HEK293T (cell line): Measurements from ENCODE around the gene SHROOM1.

Experiments used
- CTCF ChIA-PET: fragments of 350-600 bp; formaldehyde crosslinking; extraction: SDS; loops from one replicate; lab custom pipeline; 2021; ENCODE audit warnings: antibody characterized with exemption, inconsistent platforms; lab: Yijun Ruan, JAX
- POLR2A ChIA-PET: fragments of 350-600 bp; formaldehyde crosslinking; extraction: SDS; loops from one replicate; lab custom pipeline; 2020; ENCODE audit warnings: antibody characterized with exemption, inconsistent platforms; lab: Yijun Ruan, JAX
- DNase-seq: peaks from one replicate; pipeline ENCODE4 v3.0.0; 2012; ENCODE audit warnings: mixed read lengths; ENCODE audit errors: extremely low spot score
- ARNT ChIP-seq: fragments of 450-650 bp; IDR thresholded peaks from 2 replicates; pipeline ENCODE4 v1.6.1; 2017; ENCODE audit warnings: mild to moderate bottlenecking
- ELF4 ChIP-seq: fragments of 450-650 bp; IDR thresholded peaks from 2 replicates; pipeline ENCODE4 v1.6.1; 2017; ENCODE audit warnings: antibody characterized with exemption
- FOXA1 ChIP-seq: fragments of 450-650 bp; IDR thresholded peaks from 2 replicates; pipeline ENCODE4 v1.6.1; 2016; ENCODE audit warnings: mild to moderate bottlenecking
- FOXK2 ChIP-seq: fragments of 450-650 bp; IDR thresholded peaks from 2 replicates; pipeline ENCODE4 v1.6.1; 2016; ENCODE audit warnings: mild to moderate bottlenecking
- FOXM1 ChIP-seq: fragments of 450-650 bp; IDR thresholded peaks from 2 replicates; pipeline ENCODE4 v1.6.1; 2017; ENCODE audit warnings: mild to moderate bottlenecking, borderline replicate concordance
- HDGF ChIP-seq: fragments of 450-650 bp; IDR thresholded peaks from 2 replicates; pipeline ENCODE4 v1.6.1; 2017; ENCODE audit warnings: antibody characterized with exemption, borderline replicate concordance
- L3MBTL2 ChIP-seq: fragments of 450-650 bp; conservative IDR thresholded peaks from 2 replicates; pipeline ENCODE4 v1.6.1; 2016; ENCODE audit warnings: mild to moderate bottlenecking
- LEF1 ChIP-seq: fragments of 450-650 bp; IDR thresholded peaks from 2 replicates; pipeline ENCODE4 v1.6.1; 2017; ENCODE audit warnings: mild to moderate bottlenecking, borderline replicate concordance
- NFRKB ChIP-seq: fragments of 450-650 bp; IDR thresholded peaks from 2 replicates; pipeline ENCODE4 v1.6.1; 2016; ENCODE audit warnings: mild to moderate bottlenecking, moderate library complexity
- SP1 ChIP-seq: fragments of 450-650 bp; IDR thresholded peaks from 2 replicates; pipeline ENCODE4 v1.6.1; 2017
- SUZ12 ChIP-seq: fragments of 450-650 bp; IDR thresholded peaks from 2 replicates; pipeline ENCODE4 v1.6.1; 2016; ENCODE audit warnings: mild to moderate bottlenecking
- ZNF384 ChIP-seq: fragments of 450-650 bp; IDR thresholded peaks from 2 replicates; pipeline ENCODE4 v1.6.1; 2016
- TF ChIP-seq, protein P1 (sequence below): fragments of 450-650 bp; IDR thresholded peaks from 2 replicates; pipeline ENCODE4 v1.6.1; 2016

Gene SHROOM1, protein sequence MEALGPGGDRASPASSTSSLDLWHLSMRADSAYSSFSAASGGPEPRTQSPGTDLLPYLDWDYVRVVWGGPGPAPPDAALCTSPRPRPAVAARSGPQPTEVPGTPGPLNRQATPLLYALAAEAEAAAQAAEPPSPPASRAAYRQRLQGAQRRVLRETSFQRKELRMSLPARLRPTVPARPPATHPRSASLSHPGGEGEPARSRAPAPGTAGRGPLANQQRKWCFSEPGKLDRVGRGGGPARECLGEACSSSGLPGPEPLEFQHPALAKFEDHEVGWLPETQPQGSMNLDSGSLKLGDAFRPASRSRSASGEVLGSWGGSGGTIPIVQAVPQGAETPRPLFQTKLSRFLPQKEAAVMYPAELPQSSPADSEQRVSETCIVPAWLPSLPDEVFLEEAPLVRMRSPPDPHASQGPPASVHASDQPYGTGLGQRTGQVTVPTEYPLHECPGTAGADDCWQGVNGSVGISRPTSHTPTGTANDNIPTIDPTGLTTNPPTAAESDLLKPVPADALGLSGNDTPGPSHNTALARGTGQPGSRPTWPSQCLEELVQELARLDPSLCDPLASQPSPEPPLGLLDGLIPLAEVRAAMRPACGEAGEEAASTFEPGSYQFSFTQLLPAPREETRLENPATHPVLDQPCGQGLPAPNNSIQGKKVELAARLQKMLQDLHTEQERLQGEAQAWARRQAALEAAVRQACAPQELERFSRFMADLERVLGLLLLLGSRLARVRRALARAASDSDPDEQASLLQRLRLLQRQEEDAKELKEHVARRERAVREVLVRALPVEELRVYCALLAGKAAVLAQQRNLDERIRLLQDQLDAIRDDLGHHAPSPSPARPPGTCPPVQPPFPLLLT

DNA sequence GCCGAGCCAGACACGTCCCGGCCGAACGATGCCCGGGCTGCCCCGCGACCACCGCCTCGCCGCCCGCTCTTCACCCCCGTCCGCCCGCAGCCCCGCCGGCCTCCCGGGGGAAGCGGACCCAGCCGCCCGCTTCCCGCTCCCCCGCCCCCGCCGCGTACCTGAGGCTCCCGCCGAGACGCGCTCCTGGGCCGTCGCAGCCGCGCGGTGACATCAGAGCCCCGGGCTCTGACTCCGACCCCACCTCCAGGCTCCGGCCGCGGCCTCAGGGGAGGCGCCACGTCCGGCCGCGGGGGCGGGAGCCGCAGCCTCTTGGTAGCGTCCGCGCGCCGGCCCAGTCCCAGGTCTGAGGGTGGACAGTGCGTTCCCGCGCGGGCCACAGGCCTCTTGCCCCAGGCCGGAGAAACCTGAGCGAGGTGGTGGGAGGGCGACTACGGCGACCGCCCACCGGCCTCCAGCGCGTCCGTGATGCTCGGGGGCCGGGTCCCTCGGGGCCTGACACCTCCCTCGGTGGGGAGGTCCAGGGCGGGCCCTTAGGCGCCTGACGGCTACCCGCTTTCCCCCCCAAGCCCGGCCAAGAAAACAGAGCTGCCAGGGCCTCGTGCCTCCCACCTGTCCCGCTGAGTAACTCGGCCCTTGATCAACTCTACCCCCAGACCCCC lies at the start of gene SHROOM1:
Gene SHROOM1, minus strand, starts transcription at position 212 of the 659 bp plus-strand sequence. CDS start 4,507 bp downstream, outside the sequence.
- POLR2A ChIA-PET, result interaction anchor here (0.7 to 4.2 kb wide), 12 partner anchors 10 to 93 kb away, joined by 3 to 29 read pairs (median 4); partner anchors contain the start of genes GDF9, KIF3A and UQCRQ
- CTCF ChIA-PET, result interaction anchor here (0.6 to 4.5 kb wide), 2 partner anchors 10 to 53 kb away, joined by 3 to 21 read pairs; no protein-coding TSS in a partner anchor
- no peak for TF ChIP-seq ELF4
- DNase-seq, result peak; percentile 56

DNA sequence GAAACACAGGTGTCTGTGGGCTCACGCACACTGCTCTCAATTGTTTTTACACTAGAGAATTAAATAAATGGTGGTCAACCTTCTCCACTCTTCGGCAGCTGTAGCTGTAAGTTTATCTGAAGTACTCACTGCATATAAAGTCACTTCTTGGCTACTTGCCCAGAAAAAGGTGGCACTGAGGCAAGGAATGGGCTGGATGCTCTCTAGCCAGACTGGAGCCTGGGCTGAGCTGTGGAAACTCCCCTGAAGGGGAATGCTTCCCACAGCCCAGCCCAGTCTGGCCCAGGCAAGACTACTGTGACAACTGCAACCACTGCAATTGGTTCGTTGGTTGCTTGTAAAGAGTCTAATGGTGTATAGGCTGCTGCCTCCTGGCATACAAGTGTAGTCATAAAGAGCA lies 47.5 kb upstream of the SHROOM1 start:
- POLR2A ChIA-PET, result interaction anchor here (4.0 kb wide), 1 partner anchor 11 kb away, joined by 20 read pairs; the partner anchor contains the start of genes GDF9 and UQCRQ
- TF ChIP-seq FOXK2 (no peak), ARNT (no peak)
- TF ChIP-seq, protein P1, sequence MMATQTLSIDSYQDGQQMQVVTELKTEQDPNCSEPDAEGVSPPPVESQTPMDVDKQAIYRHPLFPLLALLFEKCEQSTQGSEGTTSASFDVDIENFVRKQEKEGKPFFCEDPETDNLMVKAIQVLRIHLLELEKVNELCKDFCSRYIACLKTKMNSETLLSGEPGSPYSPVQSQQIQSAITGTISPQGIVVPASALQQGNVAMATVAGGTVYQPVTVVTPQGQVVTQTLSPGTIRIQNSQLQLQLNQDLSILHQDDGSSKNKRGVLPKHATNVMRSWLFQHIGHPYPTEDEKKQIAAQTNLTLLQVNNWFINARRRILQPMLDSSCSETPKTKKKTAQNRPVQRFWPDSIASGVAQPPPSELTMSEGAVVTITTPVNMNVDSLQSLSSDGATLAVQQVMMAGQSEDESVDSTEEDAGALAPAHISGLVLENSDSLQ, result no peak
- peak; percentile 23 for DNase-seq
- CTCF ChIA-PET, result interaction anchor here (0.7 kb wide), 1 partner anchor 9 kb away, joined by 4 read pairs; no protein-coding TSS in a partner anchor

DNA sequence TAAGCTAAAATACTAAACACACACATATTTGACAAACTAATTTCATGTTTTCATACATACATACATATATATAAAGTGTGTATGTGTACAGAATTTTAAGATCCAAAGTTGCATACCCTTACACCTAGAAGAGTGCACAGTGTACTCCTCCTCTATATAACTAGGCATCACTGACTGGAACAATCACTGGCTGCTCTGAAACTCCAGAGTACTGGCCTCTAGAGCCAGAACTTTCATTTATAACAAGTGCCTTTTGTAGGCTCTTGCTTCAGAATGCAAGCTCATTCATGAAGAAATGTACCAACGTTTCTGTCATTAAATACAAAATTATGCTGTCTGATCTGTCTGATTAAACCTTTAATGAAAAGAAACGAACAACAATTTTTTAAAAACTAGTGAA lies 47.0 kb upstream of the SHROOM1 start:
- CTCF ChIA-PET, result interaction anchor here (0.7 kb wide), 1 partner anchor 9 kb away, joined by 4 read pairs; no protein-coding TSS in a partner anchor
- POLR2A ChIA-PET, result interaction anchor here (4.0 kb wide), 1 partner anchor 10 kb away, joined by 20 read pairs; the partner anchor contains the start of genes GDF9 and UQCRQ
- DNase-seq, result no peak
- no peak for TF ChIP-seq LEF1
- TF ChIP-seq SUZ12, result no peak
- TF ChIP-seq, protein P1, result no peak

DNA sequence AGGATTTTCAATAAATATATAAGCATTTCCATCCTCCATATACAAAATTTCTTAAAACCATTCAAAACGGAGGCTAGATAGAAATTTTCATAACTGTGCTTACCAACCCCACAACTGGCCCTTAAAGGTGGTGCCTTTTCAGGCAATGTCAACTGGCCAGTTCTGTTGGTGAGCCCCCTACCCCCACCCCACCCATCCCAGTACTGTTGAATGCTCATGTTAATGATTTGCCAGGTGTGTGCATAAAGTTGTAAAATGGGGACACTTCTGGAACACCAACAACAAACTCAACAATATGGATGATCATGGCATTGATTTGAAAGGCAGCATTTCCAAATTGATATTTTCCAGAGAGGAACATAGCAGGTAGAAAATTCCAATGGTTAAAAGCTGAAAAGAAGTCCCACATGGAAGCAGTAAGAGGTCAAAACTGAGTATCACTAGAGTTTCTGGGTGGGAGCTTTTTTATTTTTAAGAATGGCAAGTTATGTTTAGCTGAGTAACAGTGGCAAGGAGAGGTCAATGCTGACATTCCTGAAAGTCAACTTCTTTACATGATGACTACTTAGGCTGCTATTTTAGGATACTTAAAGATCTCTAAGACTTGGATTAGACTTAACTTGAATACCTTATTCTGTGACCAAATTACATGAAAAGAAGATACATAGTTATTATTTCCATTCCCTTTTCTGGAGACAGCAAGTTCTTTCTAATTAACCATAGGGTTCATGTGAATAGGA lies 45.7 kb upstream of the SHROOM1 start:
- POLR2A ChIA-PET, result interaction anchor here (4.0 kb wide), 1 partner anchor 9 kb away, joined by 20 read pairs; the partner anchor contains the start of genes GDF9 and UQCRQ
- no peak for TF ChIP-seq ZNF384
- no peak for TF ChIP-seq ARNT
- no peak for TF ChIP-seq NFRKB
- no peak for TF ChIP-seq SUZ12
- TF ChIP-seq L3MBTL2, result no peak
- no peak for TF ChIP-seq HDGF
- no peak for TF ChIP-seq FOXM1
- no peak for TF ChIP-seq SP1
- TF ChIP-seq FOXK2, result no peak
- TF ChIP-seq, protein P1, result no peak
- CTCF ChIA-PET, result interaction anchor here (0.6 kb wide), 1 partner anchor 296 kb away, joined by 3 read pairs; no protein-coding TSS in a partner anchor
- no peak for DNase-seq

DNA sequence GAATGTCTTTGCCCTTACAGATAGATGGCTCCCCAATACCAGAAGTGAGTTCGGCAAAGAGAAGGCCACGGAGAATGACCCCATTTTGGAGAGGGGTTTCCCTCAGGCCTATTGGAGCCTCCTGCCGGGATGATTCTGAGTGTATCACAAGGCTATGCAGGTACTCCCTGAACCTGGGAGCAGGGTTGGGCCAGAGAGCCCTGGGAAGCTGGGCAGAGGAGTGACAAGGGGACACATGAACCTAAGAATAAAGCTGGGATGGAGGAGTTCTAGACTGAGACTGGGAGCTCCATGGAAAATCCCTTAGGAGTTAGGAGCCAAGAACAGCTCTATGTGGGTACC lies 43.5 kb upstream of the SHROOM1 start:
- CTCF ChIA-PET, result interaction anchor here (0.6 to 1.5 kb wide), 2 partner anchors 9 to 127 kb away, joined by 4 read pairs; no protein-coding TSS in a partner anchor
- no peak for TF ChIP-seq LEF1
- no peak for TF ChIP-seq FOXA1
- no peak for TF ChIP-seq NFRKB
- no peak for TF ChIP-seq SP1
- no peak for TF ChIP-seq ELF4
- POLR2A ChIA-PET, result no interaction called here
- no peak for DNase-seq
